HFFc6 (cell line): ENCODE data around the gene TDP1. TPM values are rescaled to one million over a fixed set of nuclear protein-coding genes. Genes with fewer than 3 reads are reported as not detected.

ENCODE experiments used
- DNase-seq: peaks from one replicate; pipeline ENCODE4 v3.0.0-alpha.2; 2018
- H3K27ac Mint-ChIP-seq: 2 replicates; pipeline ENCODE4 v1.8.0; 2020; ENCODE audit warnings: mild to moderate bottlenecking, mixed read lengths
- H3K27me3 Mint-ChIP-seq: 2 replicates; pipeline ENCODE4 v1.8.0; 2021; ENCODE audit warnings: mild to moderate bottlenecking, moderate library complexity, mixed read lengths; ENCODE audit not compliant: insufficient read depth
- H3K36me3 Mint-ChIP-seq: 2 replicates; pipeline ENCODE4 v1.8.0; 2021; ENCODE audit warnings: low read depth, mixed read lengths
- H3K4me1 Mint-ChIP-seq: 2 replicates; pipeline ENCODE4 v1.8.0; 2020; ENCODE audit warnings: low read depth, mixed read lengths
- H3K4me3 Mint-ChIP-seq: 2 replicates; pipeline ENCODE4 v1.8.0; 2020; ENCODE audit warnings: mild to moderate bottlenecking, moderate library complexity, mixed read lengths
- H3K9me3 Mint-ChIP-seq: 2 replicates; pipeline ENCODE4 v1.8.0; 2020; ENCODE audit warnings: mild to moderate bottlenecking, mixed read lengths
- total RNA-seq, 6 experiments: library from RNA; stranded (reverse); fragmentation: NEBNext Ultra II Directional; extraction: Animal tissue kit (Norgen Biotek cat#: 25700); gene quantifications; 2 replicates in 1 of 6; 3 replicates in 5 of 6; pipeline ENCODE4 v1.2.3, GENCODE V29; 2021
- TF ChIP-seq, protein P1 (sequence below): fragments of 200-600 bp; sonication (generic); IDR thresholded peaks from 2 replicates; pipeline ENCODE4 v1.5.0; 2021; ENCODE audit warnings: antibody characterized with exemption, mild to moderate bottlenecking

Gene TDP1
- total RNA-seq, 6 experiments from 2014 or later = 20.3 to 28.3 (median 23.3) TPM

- TF ChIP-seq, protein P1, sequence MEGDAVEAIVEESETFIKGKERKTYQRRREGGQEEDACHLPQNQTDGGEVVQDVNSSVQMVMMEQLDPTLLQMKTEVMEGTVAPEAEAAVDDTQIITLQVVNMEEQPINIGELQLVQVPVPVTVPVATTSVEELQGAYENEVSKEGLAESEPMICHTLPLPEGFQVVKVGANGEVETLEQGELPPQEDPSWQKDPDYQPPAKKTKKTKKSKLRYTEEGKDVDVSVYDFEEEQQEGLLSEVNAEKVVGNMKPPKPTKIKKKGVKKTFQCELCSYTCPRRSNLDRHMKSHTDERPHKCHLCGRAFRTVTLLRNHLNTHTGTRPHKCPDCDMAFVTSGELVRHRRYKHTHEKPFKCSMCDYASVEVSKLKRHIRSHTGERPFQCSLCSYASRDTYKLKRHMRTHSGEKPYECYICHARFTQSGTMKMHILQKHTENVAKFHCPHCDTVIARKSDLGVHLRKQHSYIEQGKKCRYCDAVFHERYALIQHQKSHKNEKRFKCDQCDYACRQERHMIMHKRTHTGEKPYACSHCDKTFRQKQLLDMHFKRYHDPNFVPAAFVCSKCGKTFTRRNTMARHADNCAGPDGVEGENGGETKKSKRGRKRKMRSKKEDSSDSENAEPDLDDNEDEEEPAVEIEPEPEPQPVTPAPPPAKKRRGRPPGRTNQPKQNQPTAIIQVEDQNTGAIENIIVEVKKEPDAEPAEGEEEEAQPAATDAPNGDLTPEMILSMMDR = no peak
- Mint-ChIP-seq H3K27ac (no peak overlapping the region), H3K4me3 (no peak overlapping the region), H3K4me1 (peaks cover 8% of the 10 kb centered on the region), H3K36me3 (peaks cover 30% of the 10 kb centered on the region), H3K27me3 (no peaks in the 10 kb centered on the region), H3K9me3 (no peaks in the 10 kb centered on the region)
- no peak for DNase-seq
Observed at GRCh38 chr14:90039253-90040010, 83.7 kb downstream of the TDP1 start.

- TF ChIP-seq, protein P1 = no peak
- no peak for DNase-seq
- Mint-ChIP-seq H3K27ac (no peak overlapping the region), H3K36me3 (peaks cover 35% of the 10 kb centered on the region), H3K4me1 (peaks cover 8% of the 10 kb centered on the region), H3K27me3 (no peaks in the 10 kb centered on the region), H3K4me3 (no peak overlapping the region), H3K9me3 (no peaks in the 10 kb centered on the region)
Observed at GRCh38 chr14:90040411-90040810, 84.7 kb downstream of the TDP1 start.

DNA sequence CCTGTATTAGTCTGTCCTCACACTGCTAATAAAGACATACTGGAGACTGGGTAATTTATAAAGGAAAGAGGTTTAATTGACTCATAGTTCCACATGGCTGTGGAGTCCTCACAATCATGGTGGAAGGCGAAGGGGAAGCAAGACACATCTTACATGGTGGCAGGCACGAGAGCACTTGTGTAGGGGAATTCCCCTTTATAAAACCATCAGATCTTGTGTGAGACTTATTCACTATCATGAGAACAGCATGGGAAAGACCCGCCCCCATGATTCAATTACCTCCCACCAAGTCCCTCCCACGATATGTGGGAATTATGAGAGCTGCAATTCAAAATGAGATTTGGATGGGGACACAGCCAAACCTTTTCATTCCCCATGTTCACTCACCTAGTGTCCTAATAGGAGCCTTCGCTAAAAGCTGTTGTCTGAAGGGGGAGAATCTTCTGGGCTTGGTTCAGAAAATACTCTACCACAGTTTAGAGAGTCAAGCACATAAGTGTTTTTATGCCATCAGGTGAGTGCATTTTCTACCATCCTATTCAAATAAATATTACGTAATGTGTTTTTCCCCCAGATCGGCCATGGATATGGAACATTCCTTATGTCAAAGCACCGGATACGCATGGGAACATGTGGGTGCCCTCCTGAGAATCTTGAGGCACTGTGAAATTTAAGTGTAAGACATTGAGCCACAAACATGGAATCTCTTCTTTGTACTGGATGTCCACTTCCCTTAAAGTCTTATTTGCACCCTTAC is 86.9 kb downstream of the TDP1 start:
- TF ChIP-seq, protein P1 = no peak
- Mint-ChIP-seq H3K36me3 (peaks cover 27% of the 10 kb centered on the region), H3K4me1 (peaks cover 8% of the 10 kb centered on the region), H3K27ac (no peak overlapping the region), H3K27me3 (no peaks in the 10 kb centered on the region; the same call in 1 of the 2 replicates), H3K4me3 (no peak overlapping the region), H3K9me3 (no peaks in the 10 kb centered on the region)
- no peak for DNase-seq

GRCh38 chr14:90045616-90046015 is 89.9 kb downstream of the TDP1 start:
- Mint-ChIP-seq H3K4me1 (no peaks in the 10 kb centered on the region), H3K36me3 (peaks cover 18% of the 10 kb centered on the region), H3K27me3 (no peaks in the 10 kb centered on the region; the same call in 1 of the 2 replicates), H3K4me3 (no peak overlapping the region), H3K9me3 (no peaks in the 10 kb centered on the region), H3K27ac (no peak overlapping the region)
- DNase-seq = no peak
- TF ChIP-seq, protein P1 = no peak

GRCh38 chr14:90049390-90049789 is 93.7 kb downstream of the TDP1 start:
- Mint-ChIP-seq H3K36me3 (peaks cover 11% of the 10 kb centered on the region), H3K9me3 (no peaks in the 10 kb centered on the region)
- DNase-seq = no peak

More at GRCh38 chr14:90049390-90049789, 93.7 kb downstream of the TDP1 start:
- H3K4me3 Mint-ChIP-seq = no peak overlapping the region
- H3K4me1 Mint-ChIP-seq = no peaks in the 10 kb centered on the region
- H3K27me3 Mint-ChIP-seq = peaks cover 12% of the 10 kb centered on the region
- no peak overlapping the region for H3K27ac Mint-ChIP-seq
- TF ChIP-seq, protein P1 = no peak
